ENCODE measurements around the gene ANXA8.
"Not testable (repeated sequence)": the region's sequence is repeated elsewhere in the genome, so short reads cannot be mapped to it uniquely, and the experiment has no call there.

Gene ANXA8

DNA sequence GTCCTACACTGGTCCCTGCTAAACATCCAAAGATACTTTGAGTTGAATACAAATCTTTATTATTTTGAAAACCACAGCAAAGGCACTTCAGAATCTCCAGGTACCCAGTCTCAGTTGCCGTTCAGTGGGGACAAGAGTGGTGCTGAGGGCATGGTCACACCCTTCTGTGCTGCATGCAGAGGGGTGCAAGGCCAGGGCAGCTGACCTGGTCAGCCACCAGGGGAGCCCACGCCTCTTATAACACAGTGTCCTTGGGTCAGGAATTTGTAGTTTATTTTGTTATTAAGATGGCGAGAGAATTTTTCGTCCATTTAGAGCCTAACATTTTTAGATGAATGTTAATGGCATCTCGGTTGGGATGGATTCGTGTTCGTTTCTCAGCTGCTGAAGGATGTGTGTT is 16.0 kb downstream of the ANXA8 start:
- in situ Hi-C loops (cut with MboI; ENCODE audit: low sequenced_read_pairs, unreplicated experiment); DNase-seq (ENCODE audit: low spot score): not testable (repeated sequence)

DNA sequence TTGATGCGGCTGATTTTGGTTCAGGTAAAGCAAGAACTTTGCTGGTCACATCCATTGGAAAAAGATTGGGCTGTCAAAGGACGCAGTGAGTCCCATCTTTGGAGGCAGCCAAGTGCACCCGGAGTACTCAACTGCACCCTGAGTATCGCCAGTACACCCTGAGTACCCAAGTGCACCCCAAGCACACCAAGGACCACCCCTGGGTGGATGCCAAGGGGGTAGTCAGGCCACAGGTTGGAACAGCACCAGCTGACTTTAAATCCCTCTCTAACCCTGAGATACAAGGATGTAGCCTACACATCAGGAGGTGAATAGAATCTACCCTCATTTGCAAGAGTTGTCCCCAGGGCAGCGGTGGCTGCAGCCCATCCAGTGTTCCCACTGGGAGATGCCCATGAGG is 16.5 kb downstream of the ANXA8 start:
- in situ Hi-C loops (cut with MboI; ENCODE audit: low sequenced_read_pairs, unreplicated experiment); DNase-seq (ENCODE audit: low spot score): not testable (repeated sequence)

DNA sequence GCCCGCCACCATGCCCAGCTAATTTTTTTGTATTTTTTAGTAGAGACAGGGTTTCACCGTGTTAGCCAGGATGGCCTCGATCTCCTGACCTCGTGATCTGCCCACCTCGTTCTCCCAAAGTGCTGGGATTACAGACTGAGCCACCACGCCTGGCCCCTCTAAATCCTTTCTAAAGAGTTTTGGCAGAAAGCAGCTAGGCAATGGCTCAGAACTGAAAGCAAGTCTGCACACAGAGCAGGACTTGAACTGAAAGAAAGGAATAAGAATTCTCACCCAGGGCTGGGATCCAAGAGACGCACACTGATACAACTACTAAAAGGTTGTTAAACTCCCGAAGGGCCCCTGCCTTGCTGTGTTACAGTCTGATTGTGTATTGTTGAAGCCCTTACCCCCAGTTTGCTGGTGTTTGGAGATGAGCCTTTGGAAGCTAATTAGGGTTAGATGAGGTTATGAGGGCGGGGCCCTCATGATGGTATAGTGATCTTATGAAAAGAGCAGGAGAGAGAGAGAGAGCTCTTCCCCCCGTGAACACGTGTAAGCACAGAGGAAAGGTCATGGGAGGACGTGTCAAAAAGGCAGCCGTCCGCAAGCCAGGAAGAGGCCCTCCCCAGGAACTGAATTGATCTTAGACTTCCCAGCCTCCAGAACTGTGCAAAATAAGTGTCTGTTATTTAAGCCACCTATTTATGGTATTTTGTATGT is 18.5 kb downstream of the ANXA8 start:
- in situ Hi-C loops (cut with MboI; ENCODE audit: low sequenced_read_pairs, unreplicated experiment); DNase-seq (ENCODE audit: low spot score): not testable (repeated sequence)

DNA sequence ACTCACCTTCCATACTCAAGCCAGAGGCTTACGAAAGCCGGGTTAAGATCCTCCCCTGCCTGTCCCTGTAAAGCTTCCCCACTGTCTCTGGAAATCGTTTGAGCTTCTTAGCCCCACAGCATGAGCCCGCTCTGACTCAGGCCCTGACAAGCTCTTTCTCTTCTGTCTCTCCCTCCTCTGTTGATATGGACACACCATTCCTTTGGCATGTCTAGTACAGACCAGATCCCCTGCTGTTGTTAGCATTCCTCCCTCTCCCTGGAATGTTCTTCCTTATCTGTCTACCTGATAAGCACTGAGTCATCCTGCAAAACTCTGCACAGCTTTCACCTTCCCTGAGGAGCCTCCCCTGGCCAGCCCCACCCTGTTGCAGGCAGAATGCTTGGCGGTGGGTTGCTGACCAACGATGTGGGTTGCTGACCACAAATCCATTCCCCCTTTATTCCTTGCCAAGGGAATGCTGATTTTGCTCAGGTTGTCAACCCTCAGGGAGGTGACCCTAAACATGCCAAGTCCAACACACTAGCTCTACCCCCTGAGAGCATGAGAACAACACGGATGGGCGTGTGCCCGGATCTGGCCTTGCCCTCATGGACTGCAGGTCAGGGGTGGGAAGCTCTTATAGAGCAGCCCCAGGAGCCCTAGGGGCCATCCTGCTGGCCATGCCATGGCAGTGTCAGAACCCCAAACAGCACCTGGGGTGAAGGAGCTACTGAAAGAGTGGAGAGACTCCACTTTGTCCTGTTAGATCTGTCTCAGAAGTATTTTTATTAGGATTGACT is 21.1 kb downstream of the ANXA8 start:
- in situ Hi-C loops (cut with MboI; ENCODE audit: low sequenced_read_pairs, unreplicated experiment); DNase-seq (ENCODE audit: low spot score): not testable (repeated sequence)

DNA sequence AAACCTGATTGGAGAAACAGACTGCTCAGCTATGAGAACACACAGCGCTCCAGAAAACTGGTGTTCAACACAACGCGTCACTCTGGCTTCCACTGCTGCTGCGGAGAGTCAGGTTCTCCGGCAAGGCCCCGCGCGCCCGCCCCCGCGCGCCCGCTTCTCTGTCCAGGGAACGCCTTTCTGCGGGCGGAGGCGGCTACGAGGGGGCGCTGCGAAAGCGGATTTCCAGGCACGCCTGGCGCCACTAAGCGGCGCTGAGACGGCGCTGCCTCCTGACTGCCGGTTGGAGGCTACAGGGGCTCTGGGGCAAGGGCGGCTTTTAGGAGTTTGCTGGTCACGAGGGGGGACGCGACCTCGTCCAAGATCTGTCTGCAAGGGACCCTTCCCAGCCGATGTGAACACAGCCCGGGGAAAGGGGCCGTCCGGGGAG is 22.6 kb downstream of the ANXA8 start:
- DNase-seq (ENCODE audit: low spot score); in situ Hi-C loops (cut with MboI; ENCODE audit: low sequenced_read_pairs, unreplicated experiment): not testable (repeated sequence)

DNA sequence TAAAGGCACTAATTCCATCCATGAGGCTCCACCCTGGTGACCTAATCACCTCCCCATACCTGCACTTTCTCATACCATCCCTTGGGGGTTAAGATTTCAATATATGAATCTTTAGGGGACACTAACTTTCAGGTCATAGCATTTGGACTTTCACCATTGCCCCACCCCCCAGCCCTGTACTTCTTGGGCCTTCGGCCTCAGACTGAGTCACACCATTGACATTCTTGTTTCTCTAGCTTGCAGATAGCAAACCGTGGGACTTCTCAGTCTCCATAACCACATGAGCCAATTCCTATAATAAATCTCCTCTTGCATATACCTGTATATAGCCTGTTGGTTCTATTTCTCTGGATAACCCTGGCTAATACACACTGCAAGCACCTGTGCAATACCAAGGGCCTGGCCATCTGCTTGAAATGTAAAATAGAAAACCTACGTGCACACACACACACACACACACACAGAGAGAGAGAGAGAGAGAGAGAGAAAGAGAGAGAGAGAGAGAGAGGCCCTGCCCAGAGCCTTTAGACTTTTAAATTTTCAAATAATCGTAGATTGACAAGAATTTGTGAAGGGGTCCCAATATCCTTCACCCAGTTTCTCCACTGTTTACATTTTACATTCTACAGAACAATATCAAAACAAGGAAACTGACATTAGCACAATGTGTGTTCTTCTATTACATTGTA is 25.3 kb downstream of the ANXA8 start:
- DNase-seq (ENCODE audit: low spot score): no peak
- in situ Hi-C loops (cut with MboI; ENCODE audit: low sequenced_read_pairs, unreplicated experiment): no loop called here
- TF ChIP-seq, protein P1, sequence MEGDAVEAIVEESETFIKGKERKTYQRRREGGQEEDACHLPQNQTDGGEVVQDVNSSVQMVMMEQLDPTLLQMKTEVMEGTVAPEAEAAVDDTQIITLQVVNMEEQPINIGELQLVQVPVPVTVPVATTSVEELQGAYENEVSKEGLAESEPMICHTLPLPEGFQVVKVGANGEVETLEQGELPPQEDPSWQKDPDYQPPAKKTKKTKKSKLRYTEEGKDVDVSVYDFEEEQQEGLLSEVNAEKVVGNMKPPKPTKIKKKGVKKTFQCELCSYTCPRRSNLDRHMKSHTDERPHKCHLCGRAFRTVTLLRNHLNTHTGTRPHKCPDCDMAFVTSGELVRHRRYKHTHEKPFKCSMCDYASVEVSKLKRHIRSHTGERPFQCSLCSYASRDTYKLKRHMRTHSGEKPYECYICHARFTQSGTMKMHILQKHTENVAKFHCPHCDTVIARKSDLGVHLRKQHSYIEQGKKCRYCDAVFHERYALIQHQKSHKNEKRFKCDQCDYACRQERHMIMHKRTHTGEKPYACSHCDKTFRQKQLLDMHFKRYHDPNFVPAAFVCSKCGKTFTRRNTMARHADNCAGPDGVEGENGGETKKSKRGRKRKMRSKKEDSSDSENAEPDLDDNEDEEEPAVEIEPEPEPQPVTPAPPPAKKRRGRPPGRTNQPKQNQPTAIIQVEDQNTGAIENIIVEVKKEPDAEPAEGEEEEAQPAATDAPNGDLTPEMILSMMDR (IDR thresholded peaks at IDR 0.05; ENCODE audit: borderline replicate concordance, control extremely low read depth, extremely low read depth, insufficient read depth, missing control alignments): no peak

DNA sequence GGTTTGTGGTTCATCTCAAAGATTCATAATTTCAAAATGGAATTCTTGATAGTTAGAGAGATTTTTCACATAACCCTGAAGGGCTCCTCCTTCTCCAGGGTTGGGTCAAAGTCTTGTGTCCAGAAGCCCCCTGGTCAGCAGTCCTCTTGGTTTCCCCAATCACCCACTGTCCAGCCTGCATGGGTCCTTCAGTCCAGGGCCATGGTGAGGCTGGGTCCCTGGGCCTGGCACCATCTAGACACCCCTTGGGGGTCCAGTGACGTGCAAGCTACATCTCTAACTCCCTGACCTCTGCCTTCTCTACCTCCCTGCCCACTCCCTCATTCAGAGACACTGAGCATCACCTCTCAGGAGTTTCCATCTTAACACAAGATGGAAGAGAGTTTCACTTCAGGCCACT is 26.1 kb downstream of the ANXA8 start:
- in situ Hi-C loops (cut with MboI; ENCODE audit: low sequenced_read_pairs, unreplicated experiment): no loop called here
- TF ChIP-seq, protein P1 (IDR thresholded peaks at IDR 0.05; ENCODE audit: borderline replicate concordance, control extremely low read depth, extremely low read depth, insufficient read depth, missing control alignments): no peak

DNA sequence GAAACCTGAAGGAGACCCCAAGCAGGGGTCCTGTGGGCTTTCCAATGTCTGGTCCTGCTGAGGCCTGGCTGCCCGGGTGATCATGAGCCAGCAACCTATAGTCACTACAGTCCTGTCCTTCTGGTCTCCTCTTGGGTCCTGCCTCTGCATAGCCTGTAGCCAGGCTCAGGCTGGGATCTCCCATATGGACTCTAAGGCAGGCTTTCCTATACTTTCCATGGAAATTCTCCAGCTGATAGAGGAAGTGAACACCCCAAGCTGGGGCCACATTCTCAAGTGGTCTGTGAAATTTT is 26.4 kb downstream of the ANXA8 start:
- TF ChIP-seq, protein P1 (IDR thresholded peaks at IDR 0.05; ENCODE audit: borderline replicate concordance, control extremely low read depth, extremely low read depth, insufficient read depth, missing control alignments): no peak
- in situ Hi-C loops (cut with MboI; ENCODE audit: low sequenced_read_pairs, unreplicated experiment): no loop called here
- no peak for DNase-seq (ENCODE audit: low spot score)

More for the DNA sequence above, 26.1 kb downstream of the ANXA8 start:
- DNase-seq (ENCODE audit: low spot score): peak; percentile 2

DNA sequence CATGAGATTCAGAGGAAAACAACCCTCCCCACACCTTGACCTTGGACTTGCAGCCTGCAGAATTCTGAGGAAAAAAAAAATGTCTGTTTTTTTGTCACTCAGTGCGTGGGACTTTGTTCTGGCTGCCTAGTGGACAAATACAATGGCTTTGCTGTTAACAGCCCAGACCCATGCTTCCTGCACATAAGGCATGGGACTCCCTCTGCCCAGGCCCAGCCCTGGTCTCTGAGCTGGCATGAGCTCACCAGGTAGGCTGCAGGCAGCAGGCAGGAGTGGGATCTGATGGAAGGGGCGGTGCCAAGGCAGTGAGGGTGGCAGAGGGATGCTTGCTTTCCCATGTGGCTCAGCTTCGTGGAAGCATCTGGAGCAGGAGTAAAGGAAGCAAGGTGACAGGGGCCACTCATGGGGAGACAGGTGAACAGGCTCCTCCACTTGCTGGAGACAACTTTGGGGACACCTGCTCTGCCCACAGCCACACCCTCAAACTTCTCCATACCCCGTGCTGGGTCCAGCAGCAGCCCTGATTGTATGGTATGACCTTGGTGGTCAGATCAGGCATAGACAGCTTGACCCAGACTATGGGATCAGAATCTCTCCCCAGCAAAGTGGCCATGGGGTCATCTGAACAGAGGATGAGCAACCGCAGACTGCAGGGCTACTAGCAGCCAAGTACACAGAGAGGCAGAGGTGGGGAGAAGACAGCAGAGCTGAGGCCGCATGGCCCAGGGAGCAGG is 27.0 kb downstream of the ANXA8 start:
- TF ChIP-seq, protein P1 (IDR thresholded peaks at IDR 0.05; ENCODE audit: borderline replicate concordance, control extremely low read depth, extremely low read depth, insufficient read depth, missing control alignments): no peak
- peak; percentile 3 for DNase-seq (ENCODE audit: low spot score)
- in situ Hi-C loops (cut with MboI; ENCODE audit: low sequenced_read_pairs, unreplicated experiment): no loop called here

Measured in GM13976 (cell line).